MM.1S (cell line): ENCODE measurements around the gene LAG3.

Experiments used
- DNase-seq: peaks from one replicate; pipeline ENCODE4 v3.0.0-alpha.2; 2015
- H2AFZ ChIP-seq: fragments of 300-600 bp; sonication (generic); 2 replicates; pipeline ENCODE4 v1.6.0; 2016; ENCODE audit warnings: antibody characterized with exemption, low read length
- H3F3A ChIP-seq: fragments of 300-600 bp; sonication (generic); 2 replicates; pipeline ENCODE4 v1.6.1; 2016; ENCODE audit warnings: mild to moderate bottlenecking, antibody characterized with exemption, low read length, moderate library complexity, mixed read lengths; ENCODE audit not compliant: insufficient read depth
- H3K27ac ChIP-seq: fragments of 300-600 bp; sonication (generic); 2 replicates; pipeline ENCODE4 v1.5.1; 2016; ENCODE audit warnings: mild to moderate bottlenecking, low read length
- H3K27me3 ChIP-seq: fragments of 300-600 bp; sonication (generic); replicated peaks from 2 replicates; pipeline ENCODE4 v1.6.0; 2016; ENCODE audit warnings: low read length; ENCODE audit not compliant: insufficient read depth
- H3K36me3 ChIP-seq: fragments of 300-600 bp; sonication (generic); replicated peaks from 2 replicates; pipeline ENCODE4 v1.6.1; 2016; ENCODE audit warnings: mild to moderate bottlenecking, low read length, mixed read lengths; ENCODE audit not compliant: insufficient read depth
- H3K4me1 ChIP-seq: fragments of 300-600 bp; sonication (generic); 2 replicates; pipeline ENCODE4 v1.6.1; 2016; ENCODE audit warnings: low read length, mixed read lengths
- H3K4me2 ChIP-seq: fragments of 300-600 bp; sonication (generic); 2 replicates; pipeline ENCODE4 v1.6.0; 2016; ENCODE audit warnings: low read depth, low read length
- H3K4me3 ChIP-seq: fragments of 300-600 bp; sonication (generic); 2 replicates; pipeline ENCODE4 v1.5.1; 2016; ENCODE audit warnings: low read length, mixed read lengths
- H3K79me2 ChIP-seq: fragments of 300-600 bp; sonication (generic); 2 replicates; pipeline ENCODE4 v1.6.1; 2016; ENCODE audit warnings: mixed run types, low read length, mixed read lengths
- H3K9ac ChIP-seq: fragments of 300-600 bp; sonication (generic); 2 replicates; pipeline ENCODE4 v1.6.1; 2016; ENCODE audit warnings: low read length, mixed read lengths
- H3K9me2 ChIP-seq: fragments of 300-600 bp; sonication (generic); replicated peaks from 2 replicates; pipeline ENCODE4 v1.6.1; 2016; ENCODE audit warnings: mild to moderate bottlenecking, low read length, mixed read lengths; ENCODE audit not compliant: insufficient read depth
- H3K9me3 ChIP-seq: fragments of 300-600 bp; sonication (generic); replicated peaks from 2 replicates; pipeline ENCODE4 v1.6.1; 2016; ENCODE audit warnings: mild to moderate bottlenecking, low read length, mixed read lengths; ENCODE audit not compliant: insufficient read depth
- H4K20me1 ChIP-seq: fragments of 300-600 bp; sonication (generic); 2 replicates; pipeline ENCODE4 v1.6.1; 2016; ENCODE audit warnings: mild to moderate bottlenecking, low read length, moderate library complexity, mixed read lengths; ENCODE audit not compliant: insufficient read depth
- EZH2 ChIP-seq: fragments of 300-600 bp; sonication (generic); optimal IDR thresholded peaks from 2 replicates; pipeline ENCODE3; 2017; ENCODE audit warnings: low read depth, mild to moderate bottlenecking, antibody characterized with exemption, low read length, mixed read lengths
- EZH2phosphoT487 ChIP-seq: fragments of 300-600 bp; sonication (generic); IDR thresholded peaks from 2 replicates; pipeline ENCODE4 v1.6.1; 2018; ENCODE audit warnings: antibody characterized with exemption, low read length
- TF ChIP-seq, protein P1 (sequence below): fragments of 300-600 bp; sonication (generic); IDR thresholded peaks from 2 replicates; pipeline ENCODE4 v1.5.1; 2016; ENCODE audit warnings: antibody characterized with exemption, low read length, mixed read lengths

The LAG3 gene

DNA sequence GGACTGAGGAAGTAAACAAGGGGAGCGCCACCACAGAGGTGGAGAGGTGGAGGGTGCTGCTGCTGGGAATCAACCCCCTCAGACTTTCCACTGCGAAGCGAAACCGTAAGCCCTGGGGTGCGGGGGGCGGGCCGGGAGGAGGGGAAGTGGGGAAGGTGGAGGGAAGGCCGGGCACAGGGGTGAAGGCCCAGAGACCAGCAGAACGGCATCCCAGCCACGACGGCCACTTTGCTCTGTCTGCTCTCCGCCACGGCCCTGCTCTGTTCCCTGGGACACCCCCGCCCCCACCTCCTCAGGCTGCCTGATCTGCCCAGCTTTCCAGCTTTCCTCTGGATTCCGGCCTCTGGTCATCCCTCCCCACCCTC is at the start of gene LAG3:
Gene LAG3 (plus strand): TSS at position 190 of the 365 bp plus-strand sequence. CDS start 333 bp downstream, outside the sequence.
- Histone ChIP-seq H3K9me2 (no peaks in the 10 kb centered on the region), H3F3A (0 out of 2 replicates have a peak, but pooled peaks cover 5% of the 10 kb centered on the region), H3K27ac (no peak within 1 kb of the TSS), H2AFZ (no peak within 1 kb of the TSS), H3K4me3 (no peak within 1 kb of the TSS), H4K20me1 (no peaks in the 10 kb centered on the region), H3K4me1 (peaks cover 11% of the 10 kb centered on the region; the same call in 1 of the 2 replicates), H3K79me2 (no peaks in the 10 kb centered on the region), H3K9ac (no peak within 1 kb of the TSS), H3K9me3 (no peaks in the 10 kb centered on the region), H3K27me3 (peaks cover 3% of the 10 kb centered on the region; the same call in 1 of the 2 replicates), H3K4me2 (no peak within 1 kb of the TSS), H3K36me3 (no peaks in the 10 kb centered on the region)
- DNase-seq, result no peak
- TF ChIP-seq, protein P1, sequence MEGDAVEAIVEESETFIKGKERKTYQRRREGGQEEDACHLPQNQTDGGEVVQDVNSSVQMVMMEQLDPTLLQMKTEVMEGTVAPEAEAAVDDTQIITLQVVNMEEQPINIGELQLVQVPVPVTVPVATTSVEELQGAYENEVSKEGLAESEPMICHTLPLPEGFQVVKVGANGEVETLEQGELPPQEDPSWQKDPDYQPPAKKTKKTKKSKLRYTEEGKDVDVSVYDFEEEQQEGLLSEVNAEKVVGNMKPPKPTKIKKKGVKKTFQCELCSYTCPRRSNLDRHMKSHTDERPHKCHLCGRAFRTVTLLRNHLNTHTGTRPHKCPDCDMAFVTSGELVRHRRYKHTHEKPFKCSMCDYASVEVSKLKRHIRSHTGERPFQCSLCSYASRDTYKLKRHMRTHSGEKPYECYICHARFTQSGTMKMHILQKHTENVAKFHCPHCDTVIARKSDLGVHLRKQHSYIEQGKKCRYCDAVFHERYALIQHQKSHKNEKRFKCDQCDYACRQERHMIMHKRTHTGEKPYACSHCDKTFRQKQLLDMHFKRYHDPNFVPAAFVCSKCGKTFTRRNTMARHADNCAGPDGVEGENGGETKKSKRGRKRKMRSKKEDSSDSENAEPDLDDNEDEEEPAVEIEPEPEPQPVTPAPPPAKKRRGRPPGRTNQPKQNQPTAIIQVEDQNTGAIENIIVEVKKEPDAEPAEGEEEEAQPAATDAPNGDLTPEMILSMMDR, result no peak
- TF ChIP-seq EZH2phosphoT487 (no peak), EZH2 (no peak)

DNA sequence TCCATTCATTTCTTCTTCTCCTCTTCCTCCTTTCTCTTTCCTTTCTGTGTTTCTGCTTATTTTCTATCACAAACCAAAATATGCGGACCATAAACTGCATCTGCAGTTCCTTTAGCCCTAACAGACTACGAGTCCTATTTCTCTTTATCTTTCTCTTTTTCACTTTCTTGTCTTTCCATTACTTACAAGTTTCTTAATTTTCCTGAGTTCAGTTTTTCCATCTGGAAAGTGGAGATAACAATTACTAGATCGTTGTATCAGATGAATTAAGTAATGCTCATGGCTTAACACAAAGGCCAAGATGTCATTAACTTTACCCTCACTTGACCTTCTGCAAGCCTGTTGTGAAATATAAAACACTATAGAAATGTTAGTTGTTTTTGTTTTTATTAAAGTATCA is 49.5 kb upstream of the LAG3 start:
- H3K4me1 ChIP-seq, result peaks cover 6% of the 10 kb centered on the region
- 0 out of 2 replicates have a peak overlapping the region, but pooled peaks have one; percentile 89 for H2AFZ ChIP-seq
- H3K4me3 ChIP-seq, result no peak overlapping the region
- H3F3A ChIP-seq, result peaks cover 7% of the 10 kb centered on the region
- H3K9ac ChIP-seq, result no peak overlapping the region; the same call in 1 of the 2 replicates
- no peaks in the 10 kb centered on the region for H3K27me3 ChIP-seq
- H3K9me2 ChIP-seq, result no peaks in the 10 kb centered on the region
- no peak for DNase-seq
- H3K36me3 ChIP-seq, result no peaks in the 10 kb centered on the region
- peaks cover 7% of the 10 kb centered on the region for H3K79me2 ChIP-seq
- no peak overlapping the region for H3K27ac ChIP-seq
- H4K20me1 ChIP-seq, result no peaks in the 10 kb centered on the region
- no peak for TF ChIP-seq EZH2phosphoT487
- no peak for TF ChIP-seq EZH2
- TF ChIP-seq, protein P1, result no peak
- H3K9me3 ChIP-seq, result no peaks in the 10 kb centered on the region
- 0 out of 2 replicates have a peak overlapping the region, but pooled peaks have one; percentile 68 for H3K4me2 ChIP-seq

DNA sequence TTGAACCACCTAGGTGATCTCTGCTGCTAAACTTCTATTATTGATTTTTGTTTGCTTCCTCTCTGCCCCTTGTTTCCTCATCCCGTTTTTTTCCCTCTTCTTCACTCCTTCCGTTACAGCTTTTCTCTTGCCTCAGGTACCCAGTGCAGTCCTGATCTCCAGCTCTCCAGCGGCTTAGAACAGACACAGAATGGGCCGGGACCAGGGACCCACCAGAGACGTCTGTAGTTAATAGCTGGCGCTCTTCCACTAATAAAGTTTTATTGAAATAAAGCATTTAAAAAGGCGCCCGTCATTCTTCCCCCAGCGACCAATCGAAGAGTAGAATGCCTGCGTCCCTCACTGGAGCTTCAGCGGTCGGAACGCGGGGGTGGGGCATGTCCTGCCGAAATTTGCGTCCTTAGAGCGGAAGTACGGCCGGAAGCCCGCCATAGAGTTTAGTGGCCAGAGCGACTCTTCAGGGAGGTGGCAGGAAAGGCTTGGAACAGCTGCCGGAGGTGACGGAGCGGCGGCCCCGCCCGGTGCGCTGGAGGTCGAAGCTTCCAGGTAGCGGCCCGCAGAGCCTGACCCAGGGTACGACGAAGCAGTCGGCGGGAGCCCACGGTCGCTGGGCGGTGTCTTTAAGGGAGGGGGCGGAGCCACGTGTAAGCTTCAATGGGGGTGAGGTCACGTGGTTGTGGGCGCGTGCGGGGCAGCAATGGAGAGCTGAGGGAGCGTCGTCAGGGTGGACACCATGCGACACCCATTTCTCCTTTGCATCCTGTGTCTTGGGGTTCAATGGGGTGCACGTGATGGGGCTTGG is 48.5 kb upstream of the LAG3 start, which contains the start of gene COPS7A:
Gene COPS7A (plus strand): TSS at position 440 of the 802 bp plus-strand sequence. CDS start 611 bp downstream, outside the sequence.
- no peaks in the 10 kb centered on the region for H3K27me3 ChIP-seq
- H3K4me3 ChIP-seq, result peak within 1 kb of the TSS; percentile 70
- no peaks in the 10 kb centered on the region for H3K9me2 ChIP-seq
- H3K36me3 ChIP-seq, result 0 out of 2 replicates have a peak, but pooled peaks cover 5% of the 10 kb centered on the region
- H2AFZ ChIP-seq, result peak within 1 kb of the TSS; percentile 89
- peak within 1 kb of the TSS; percentile 95 for H3K4me2 ChIP-seq
- peak within 1 kb of the TSS; percentile 73 for H3K27ac ChIP-seq
- H3F3A ChIP-seq, result peaks cover 7% of the 10 kb centered on the region
- TF ChIP-seq, protein P1, result no peak
- TF ChIP-seq EZH2 (no peak), EZH2phosphoT487 (no peak)
- H3K9ac ChIP-seq, result peak within 1 kb of the TSS; percentile 70
- H3K9me3 ChIP-seq, result no peaks in the 10 kb centered on the region
- peaks cover 6% of the 10 kb centered on the region for H3K4me1 ChIP-seq
- peak; percentile 100 for DNase-seq
- peaks cover 7% of the 10 kb centered on the region for H3K79me2 ChIP-seq
- no peaks in the 10 kb centered on the region for H4K20me1 ChIP-seq
